H1 (cell line): Measurements from ENCODE around the gene PPM1D. TPM values are rescaled to one million over a fixed set of nuclear protein-coding genes. Genes with fewer than 3 reads are reported as not detected.

Source experiments
- CTCF ChIA-PET: fragments of 300-600 bp; sonication (Branson Sonifier 250); formaldehyde crosslinking; loops from one replicate; lab custom pipeline; 2021; ENCODE audit not compliant: partially characterized antibody; lab: Charles Lee
- POLR2A ChIA-PET: fragments of 300-600 bp; sonication (Branson Sonifier 250); formaldehyde crosslinking; loops from one replicate; lab custom pipeline; 2021; ENCODE audit warnings: inconsistent platforms; ENCODE audit not compliant: partially characterized antibody; lab: Charles Lee
- DNase-seq, 2 experiments: peaks; one replicate each; pipeline versions ENCODE4 v3.0.0 to v3.0.0-alpha.2; 2010 to 2022; ENCODE audit warnings: low spot score in 2 of 2, low read depth in 1 of 2, mixed read lengths in 1 of 2
- FAIRE-seq: peaks from 2 replicates; lab custom pipeline; 2011; peaks lifted over from hg19 to GRCh38; lab: Jason Lieb, UNC
- H2AFZ ChIP-seq: 2 replicates; pipeline ENCODE4 v1.8.1; 2012; ENCODE audit warnings: low read length, inconsistent platforms
- H2AK5ac ChIP-seq: 2 replicates; pipeline ENCODE4 v1.6.1; 2013; ENCODE audit warnings: low read depth, low read length
- H2BK120ac ChIP-seq: replicated peaks from 2 replicates; pipeline ENCODE3; 2013; ENCODE audit warnings: low read depth, low read length, inconsistent platforms
- H2BK12ac ChIP-seq: 2 replicates; pipeline ENCODE4 v1.6.1; 2013; ENCODE audit warnings: low read depth, low read length
- H2BK15ac ChIP-seq: 2 replicates; pipeline ENCODE4 v1.6.1; 2013; ENCODE audit warnings: low read length
- H2BK20ac ChIP-seq: 2 replicates; pipeline ENCODE4 v1.6.1; 2013; ENCODE audit warnings: low read length
- H2BK5ac ChIP-seq: 2 replicates; pipeline ENCODE4 v1.6.1; 2013; ENCODE audit warnings: low read depth, low read length
- H3K14ac ChIP-seq: 2 replicates; pipeline ENCODE4 v1.6.1; 2013; ENCODE audit warnings: inconsistent platforms; ENCODE audit not compliant: insufficient read length
- H3K18ac ChIP-seq: 2 replicates; pipeline ENCODE4 v1.6.1; 2013; ENCODE audit warnings: low read length; ENCODE audit errors: extremely low read depth
- H3K23ac ChIP-seq: 2 replicates; pipeline ENCODE4 v1.6.1; 2013; ENCODE audit warnings: inconsistent platforms; ENCODE audit not compliant: insufficient read length
- H3K23me2 ChIP-seq: 2 replicates; pipeline ENCODE4 v1.6.1; 2013; ENCODE audit warnings: low read depth, low read length
- H3K27ac ChIP-seq: 2 replicates; pipeline ENCODE4 v1.6.1; 2011; ENCODE audit warnings: low read depth, low read length, inconsistent platforms
- H3K27me3 ChIP-seq, 4 experiments: replicated peaks in 1 of 4; 1 replicate in 1 of 4; 2 replicates in 3 of 4; pipeline versions ENCODE4 v1.6.1 to v1.8.1; 2011 to 2013; ENCODE audit warnings: low read length in 3 of 4, mild to moderate bottlenecking in 3 of 4, inconsistent platforms in 2 of 4, mixed read lengths in 2 of 4, moderate library complexity in 1 of 4; ENCODE audit not compliant: control insufficient read depth in 3 of 4, insufficient read depth in 3 of 4; ENCODE audit errors: extremely low read depth in 1 of 4
- H3K36me3 ChIP-seq, 4 experiments: 2 replicates each; pipeline versions ENCODE4 v1.6.1 to v1.8.1; 2011 to 2013; ENCODE audit warnings: mild to moderate bottlenecking in 4 of 4, low read length in 3 of 4, moderate library complexity in 2 of 4, control low read depth in 1 of 4, inconsistent platforms in 1 of 4; ENCODE audit not compliant: insufficient read depth in 4 of 4, control insufficient read depth in 2 of 4
- H3K4ac ChIP-seq: replicated peaks from 2 replicates; pipeline ENCODE3; 2013; ENCODE audit warnings: low read length, low read depth, mixed read lengths, inconsistent platforms; ENCODE audit not compliant: insufficient read length
- H3K4me1 ChIP-seq, 4 experiments: replicated peaks in 1 of 4; 1 replicate in 1 of 4; 2 replicates in 3 of 4; pipeline versions ENCODE4 v1.6.1 to v1.8.1; 2011 to 2013; ENCODE audit warnings: low read length in 3 of 4, inconsistent platforms in 2 of 4, mixed read lengths in 1 of 4; ENCODE audit not compliant: insufficient read depth in 4 of 4, control insufficient read depth in 3 of 4
- H3K4me2 ChIP-seq, 2 experiments: 2 replicates each; pipeline versions ENCODE4 v1.6.1 to v1.8.1; 2011 to 2013; ENCODE audit warnings: low read depth in 2 of 2, low read length in 2 of 2, control low read depth in 1 of 2, inconsistent platforms in 1 of 2, mild to moderate bottlenecking in 1 of 2; ENCODE audit not compliant: insufficient read depth in 1 of 2
- H3K4me3 ChIP-seq, 4 experiments: fragments of 200-600, 300-600 bp in 1 of 4; sonication (generic), shearing (Covaris generic), sonication (Bioruptor Twin) in 1 of 4; 2 replicates each; pipeline versions ENCODE4 v1.5.1 to v1.8.1; 2011 to 2016; ENCODE audit warnings: low read length in 4 of 4, low read depth in 3 of 4, control low read depth in 2 of 4, inconsistent platforms in 2 of 4, mild to moderate bottlenecking in 2 of 4, mixed read lengths in 1 of 4, moderate library complexity in 1 of 4; ENCODE audit not compliant: insufficient read depth in 2 of 4; ENCODE audit errors: extremely low read depth in 1 of 4
- H3K56ac ChIP-seq: replicated peaks from 2 replicates; pipeline ENCODE3; 2013; ENCODE audit warnings: low read depth, mild to moderate bottlenecking, mixed read lengths, low read length, inconsistent platforms; ENCODE audit not compliant: insufficient read length
- H3K79me1 ChIP-seq: 2 replicates; pipeline ENCODE4 v1.6.1; 2013; ENCODE audit warnings: low read depth, low read length, control low read depth
- H3K79me2 ChIP-seq, 2 experiments: 2 replicates each; pipeline versions ENCODE4 v1.6.1 to v1.8.1; 2012 to 2013; ENCODE audit warnings: low read length in 2 of 2, mild to moderate bottlenecking in 2 of 2, inconsistent platforms in 1 of 2; ENCODE audit not compliant: insufficient read depth in 2 of 2, control insufficient read depth in 1 of 2
- H3K9ac ChIP-seq, 4 experiments: replicated peaks in 1 of 4; 1 replicate in 1 of 4; 2 replicates in 3 of 4; pipeline versions ENCODE4 v1.6.1 to v1.8.1; 2011 to 2013; ENCODE audit warnings: low read depth in 3 of 4, low read length in 3 of 4, control low read depth in 2 of 4, mild to moderate bottlenecking in 2 of 4, moderate library complexity in 2 of 4, inconsistent platforms in 1 of 4; ENCODE audit errors: extremely low read depth in 1 of 4
- H3K9me3 ChIP-seq, 2 experiments: 2 replicates each; pipeline versions ENCODE4 v1.6.1 to v1.8.1; 2012 to 2013; ENCODE audit warnings: mild to moderate bottlenecking in 2 of 2, moderate library complexity in 2 of 2, control low read depth in 1 of 2, inconsistent platforms in 1 of 2, low read depth in 1 of 2, low read length in 1 of 2, mixed read lengths in 1 of 2; ENCODE audit not compliant: insufficient read depth in 2 of 2
- H4K20me1 ChIP-seq, 2 experiments: replicated peaks in 1 of 2; 2 replicates each; pipeline versions ENCODE3 to v1.8.1; 2011 to 2013; ENCODE audit warnings: inconsistent platforms in 2 of 2, low read length in 2 of 2, mild to moderate bottlenecking in 1 of 2; ENCODE audit not compliant: insufficient read depth in 2 of 2, control insufficient read depth in 1 of 2
- H4K5ac ChIP-seq: 2 replicates; pipeline ENCODE4 v1.6.1; 2013; ENCODE audit warnings: low read length, low read depth, mixed read lengths, inconsistent platforms; ENCODE audit not compliant: insufficient read length
- H4K8ac ChIP-seq: 2 replicates; pipeline ENCODE4 v1.8.0; 2013; ENCODE audit warnings: mild to moderate bottlenecking, moderate library complexity, low read length, inconsistent platforms; ENCODE audit not compliant: insufficient read depth; ENCODE audit errors: extremely low read depth
- H4K91ac ChIP-seq: replicated peaks from 2 replicates; pipeline ENCODE3; 2013; ENCODE audit warnings: low read length, mixed read lengths, inconsistent platforms; ENCODE audit not compliant: insufficient read length
- ASH2L ChIP-seq: fragments of 200-600, 300-600 bp; sonication (generic); IDR thresholded peaks from one replicate; pipeline ENCODE4 v1.7.1; 2017; ENCODE audit warnings: low read length
- BRCA1 ChIP-seq: IDR thresholded peaks from 2 replicates; pipeline ENCODE4 v1.6.1; 2012; ENCODE audit warnings: low read depth, low read length, improper control_type of control experiment
- CHD1 ChIP-seq: IDR thresholded peaks from 2 replicates; pipeline ENCODE4 v1.6.1; 2012; ENCODE audit warnings: low read depth, low read length, improper control_type of control experiment
- EGR1 ChIP-seq: IDR thresholded peaks from 2 replicates; pipeline ENCODE4 v1.6.1; 2011; ENCODE audit warnings: low read depth, low read length, borderline replicate concordance
- NRF1 ChIP-seq: IDR thresholded peaks from 2 replicates; pipeline ENCODE4 v1.6.1; 2011; ENCODE audit warnings: mild to moderate bottlenecking, low read depth, low read length, improper control_type of control experiment
- POLR2AphosphoS5 ChIP-seq: IDR thresholded peaks from 2 replicates; pipeline ENCODE4 v1.6.1; 2011; ENCODE audit warnings: low read depth, low read length
- RAD21 ChIP-seq, 2 experiments: IDR thresholded peaks in 1 of 2; conservative IDR thresholded peaks in 1 of 2; 2 replicates each; pipeline ENCODE4 v1.6.1; 2011; ENCODE audit warnings: low read depth in 2 of 2, low read length in 2 of 2, improper control_type of control experiment in 1 of 2, inconsistent platforms in 1 of 2, mild to moderate bottlenecking in 1 of 2, moderate library complexity in 1 of 2
- SP1 ChIP-seq: IDR thresholded peaks from 2 replicates; pipeline ENCODE4 v1.6.1; 2011; ENCODE audit warnings: low read depth, low read length
- SUZ12 ChIP-seq: fragments of 200-600 bp; sonication (generic); IDR thresholded peaks from 2 replicates; pipeline ENCODE4 v1.6.1; 2012; ENCODE audit warnings: mild to moderate bottlenecking, inconsistent platforms, low read length, moderate library complexity, mixed read lengths
- WGBS, 2 experiments: shearing (Covaris generic) in 1 of 2; methylation state at CpG; one replicate each; pipeline versions ENCODE4 v1.1.6 to v1.1.7; 2013 to 2015; ENCODE audit warnings: low lambda C conversion rate in 2 of 2, mixed read lengths in 2 of 2, inconsistent platforms in 1 of 2, low coverage in 1 of 2, missing lambda C conversion rate in 1 of 2; ENCODE audit not compliant: insufficient replicate concordance in 2 of 2, insufficient coverage in 1 of 2, insufficient read length in 1 of 2; ENCODE audit errors: extremely low coverage in 1 of 2, missing lambda C conversion rate in 1 of 2; 5-methylcytosine and 5-hydroxymethylcytosine counted together
- polyA plus RNA-seq, 7 experiments: library from polyadenylated mRNA; depleted of rRNA in 3 of 7; stranded (reverse) in 5 of 7; unstranded in 2 of 7; fragments of >200 nt in 5 of 7; fragments of 200-250 nt in 2 of 7; gene quantifications; 1 replicate in 5 of 7; 2 replicates in 1 of 7; 4 replicates in 1 of 7; pipeline versions ENCODE4 v1.2.1 to v1.2.3, GENCODE V29; 2011 to 2013; ENCODE audit warnings: missing spikeins in 2 of 7, mixed read lengths in 2 of 7
- total RNA-seq: library from RNA; stranded (reverse); fragmentation: NEBNext Ultra II Directional; extraction: Animal tissue kit (Norgen Biotek cat#: 25700); gene quantifications from 2 replicates; pipeline ENCODE4 v1.2.1, GENCODE V29; 2021

The PPM1D gene
- total and polyA plus RNA-seq, 2 of the 8 experiments (the other 6 are each of a cell fraction or from before 2014, with no cell fraction given), result 5.0 to 16.7 TPM

GRCh38 chr17:60615840-60616239 is 15.8 kb downstream of the PPM1D start:
- no peaks in the 10 kb centered on the region for H3K23me2 ChIP-seq
- H2BK12ac ChIP-seq, result no peak overlapping the region
- no peak overlapping the region for H4K8ac ChIP-seq
- no peak overlapping the region for H2AFZ ChIP-seq
- H3K18ac ChIP-seq, result no peak overlapping the region
- FAIRE-seq (no peak), DNase-seq (no peak)
- CTCF ChIA-PET, result interaction anchor here (1.4 to 2.3 kb wide), 4 partner anchors 11 to 46 kb away, joined by 4 to 12 read pairs (median 4); no protein-coding TSS in a partner anchor
- H3K4me3 ChIP-seq, result no peak overlapping the region
- H3K9ac ChIP-seq, result no peak overlapping the region
- no peak for TF ChIP-seq SUZ12
- no peak for TF ChIP-seq BRCA1
- TF ChIP-seq RAD21 (IDR thresholded peaks at IDR 0.05 in 1 of 2, conservative IDR thresholded peaks at IDR 0.05 in 1 of 2; ENCODE audit: low read depth in 2 of 2, low read length in 2 of 2), result no peak
- no peak for TF ChIP-seq EGR1
- TF ChIP-seq POLR2AphosphoS5, result no peak
- no peak for TF ChIP-seq CHD1
- TF ChIP-seq SP1, result no peak
- no peak for TF ChIP-seq NRF1
- TF ChIP-seq ASH2L, result no peak
- no peaks in the 10 kb centered on the region for H3K4me1 ChIP-seq
- H3K79me2 ChIP-seq, result peaks cover 8 to 94% of the 10 kb centered on the region in 2 experiments
- 0 out of 2 replicates have a peak, but pooled peaks cover 2% of the 10 kb centered on the region for H3K79me1 ChIP-seq
- H3K36me3 ChIP-seq, result no peaks in the 10 kb centered on the region; a peak in 3 of 8 replicates
- no peak overlapping the region for H3K56ac ChIP-seq
- no peaks in the 10 kb centered on the region for H3K27me3 ChIP-seq
- no peak overlapping the region for H3K4ac ChIP-seq
- H4K91ac ChIP-seq, result no peak overlapping the region
- no peak overlapping the region for H3K23ac ChIP-seq
- no peak overlapping the region for H3K27ac ChIP-seq
- H2AK5ac ChIP-seq, result no peak overlapping the region
- H3K9me3 ChIP-seq, result peaks cover 7 to 9% of the 10 kb centered on the region in 2 experiments; a peak in 1 of 4 replicates
- H3K4me2 ChIP-seq, result no peak overlapping the region
- H2BK20ac ChIP-seq, result no peak overlapping the region
- POLR2A ChIA-PET, result interaction anchor here (0.6 to 3.4 kb wide), 3 partner anchors 11 to 28 kb away, joined by 3 to 13 read pairs (median 8); partner anchors contain the start of gene PPM1D
- H2BK5ac ChIP-seq, result no peak overlapping the region
- H2BK15ac ChIP-seq, result no peak overlapping the region
- H3K14ac ChIP-seq, result no peak overlapping the region
- 84% methylated on average over 3 of the region's 3 CpGs; no CpG with 5 or more reads in 1 of the 2 experiments for WGBS, 2 experiments
- H4K5ac ChIP-seq, result no peak overlapping the region
- peaks cover 0 to 2% of the 10 kb centered on the region in 2 experiments for H4K20me1 ChIP-seq
- H2BK120ac ChIP-seq, result no peak overlapping the region
